HTERT RPE-1 (cell line): ENCODE results near the gene ORAI1.
"Not testable (repeated sequence)": the region's sequence is repeated elsewhere in the genome, so short reads cannot be mapped to it uniquely, and the experiment has no call there.

Experiments
- in situ Hi-C: fragments of 300-500 bp; cut with MboI; formaldehyde crosslinking; loops from 4 replicates; pipeline ENCODE4 v1.14.3; 2020; ENCODE audit warnings: low sequenced_read_pairs

Gene ORAI1

DNA sequence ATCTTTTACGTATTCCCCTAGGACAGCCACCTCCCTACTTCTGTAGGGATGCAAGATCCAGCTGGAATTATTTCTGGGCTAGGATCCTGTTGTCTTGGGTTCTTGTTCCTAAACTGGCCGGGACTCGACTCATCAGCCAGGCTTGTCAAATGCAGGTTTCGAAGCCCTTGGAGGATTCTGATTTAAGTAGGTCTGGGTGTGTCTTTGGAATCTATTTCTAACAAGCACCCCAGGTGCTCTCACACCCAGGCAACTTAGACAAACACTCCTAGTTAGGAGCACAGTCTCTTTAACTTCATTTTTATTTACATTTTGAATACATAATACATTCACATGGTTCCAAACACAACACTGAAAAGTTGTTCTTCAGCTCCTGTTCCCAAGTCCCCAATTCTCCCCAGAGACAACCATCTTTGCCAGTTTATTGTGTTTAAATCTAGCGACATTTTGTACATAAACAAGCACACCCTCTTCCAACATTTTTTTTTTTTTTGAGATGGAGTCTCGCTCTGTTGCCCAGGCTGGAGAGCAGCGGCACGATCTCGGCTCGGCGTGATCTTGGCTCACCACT lies 22.2 kb downstream of the ORAI1 start:
- in situ Hi-C loops, result no loop called here

DNA sequence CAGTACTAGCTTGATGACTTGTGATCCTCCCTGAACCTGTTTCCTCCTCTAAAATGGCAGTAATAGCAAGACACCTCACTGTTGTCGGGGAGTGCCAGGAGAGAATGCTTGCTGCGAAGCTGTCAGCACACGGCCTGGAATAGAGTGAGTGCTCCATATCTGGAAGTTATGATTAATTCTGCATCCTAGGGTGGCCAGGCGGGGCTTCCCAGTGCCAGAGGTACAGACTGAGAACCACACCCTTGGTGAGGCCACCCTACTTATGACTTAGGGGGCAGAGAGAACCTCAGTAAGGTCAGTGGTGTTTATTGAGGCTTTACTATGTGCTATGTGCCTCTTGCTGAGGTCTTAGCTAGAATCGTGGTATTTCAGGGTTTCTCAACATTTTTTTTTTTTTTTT lies 23.0 kb downstream of the ORAI1 start:
- in situ Hi-C loops, result no loop called here

DNA sequence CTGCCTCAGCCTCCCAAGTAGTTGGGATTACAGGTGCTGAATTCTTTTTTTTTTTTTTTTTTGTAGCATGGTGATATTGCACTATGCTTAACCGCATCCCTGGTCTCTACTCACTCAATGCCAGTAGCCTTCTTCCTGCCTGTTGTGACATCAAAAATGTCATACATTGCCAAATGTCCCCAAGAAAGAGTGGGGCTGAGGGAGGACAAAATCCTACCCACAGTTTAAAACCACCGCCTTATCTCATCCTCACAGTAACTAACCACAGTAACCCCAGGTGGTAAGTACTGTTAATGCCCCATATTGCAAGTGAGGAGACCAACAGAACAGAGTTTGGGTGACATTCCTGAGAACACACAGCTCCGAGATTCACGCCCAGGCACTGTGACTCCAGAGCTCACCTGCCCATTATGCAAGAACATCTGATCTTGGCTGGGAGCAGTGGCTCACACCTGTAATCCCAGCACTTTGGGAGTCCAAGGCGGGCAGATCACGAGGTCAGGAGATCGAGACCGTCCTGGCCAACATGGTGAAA lies 23.6 kb downstream of the ORAI1 start:
- in situ Hi-C loops, result no loop called here

DNA sequence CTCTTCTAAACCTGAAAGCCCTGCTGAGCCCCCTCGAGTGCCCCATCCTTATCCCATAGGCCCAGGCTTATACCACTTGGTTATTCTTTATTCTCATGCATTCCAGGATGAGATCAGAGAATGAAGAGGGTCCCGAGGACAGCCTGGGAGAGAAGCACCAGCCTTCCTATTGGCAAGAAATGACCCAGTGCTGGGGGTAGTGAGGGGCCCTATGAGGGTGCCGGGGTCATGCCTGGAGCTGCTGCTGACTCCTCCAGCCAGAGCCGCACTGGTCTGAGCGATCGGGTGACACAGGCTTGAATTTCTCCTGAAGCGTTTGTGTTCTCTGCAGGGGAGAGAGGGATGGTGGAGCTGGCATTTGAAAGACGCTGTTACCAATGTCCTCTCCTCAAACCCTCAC lies 25.0 kb downstream of the ORAI1 start:
- in situ Hi-C loops, result no loop called here

DNA sequence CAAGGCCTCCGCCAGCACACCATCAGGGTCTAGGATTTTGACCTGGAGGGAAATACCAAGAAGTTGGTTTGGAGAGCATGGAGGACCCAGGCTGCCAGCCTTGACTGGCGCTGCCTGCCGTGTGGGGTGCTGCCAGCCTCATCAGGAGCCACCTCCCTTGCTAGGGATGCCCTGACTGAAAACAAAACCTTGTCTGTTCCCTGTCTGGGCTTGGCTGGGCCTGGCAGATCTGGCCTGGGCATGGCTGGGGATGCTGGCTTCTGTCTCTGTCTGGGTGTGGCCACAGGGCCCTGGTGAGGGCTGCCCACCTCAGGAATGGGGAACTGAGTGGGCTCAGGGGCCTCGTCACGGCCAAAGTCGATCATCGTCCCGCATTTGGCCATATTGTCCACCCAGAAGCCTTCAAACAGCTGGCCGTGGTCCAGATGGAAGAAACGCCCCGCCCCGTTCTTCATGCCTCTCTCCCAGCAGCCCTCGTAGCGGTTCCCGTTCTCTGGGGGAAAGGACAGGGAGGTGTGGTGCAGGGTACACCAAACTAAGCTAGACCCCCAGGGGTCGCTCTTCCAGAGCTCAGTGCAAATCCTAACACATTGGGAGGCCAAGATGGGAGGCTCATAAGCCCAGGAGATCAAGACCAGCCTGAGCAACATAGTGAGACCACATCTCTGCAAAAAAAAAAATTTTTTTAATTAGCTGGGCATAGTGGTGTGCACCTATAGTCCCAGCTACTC lies 26.6 kb downstream of the ORAI1 start:
- in situ Hi-C loops, result no loop called here

DNA sequence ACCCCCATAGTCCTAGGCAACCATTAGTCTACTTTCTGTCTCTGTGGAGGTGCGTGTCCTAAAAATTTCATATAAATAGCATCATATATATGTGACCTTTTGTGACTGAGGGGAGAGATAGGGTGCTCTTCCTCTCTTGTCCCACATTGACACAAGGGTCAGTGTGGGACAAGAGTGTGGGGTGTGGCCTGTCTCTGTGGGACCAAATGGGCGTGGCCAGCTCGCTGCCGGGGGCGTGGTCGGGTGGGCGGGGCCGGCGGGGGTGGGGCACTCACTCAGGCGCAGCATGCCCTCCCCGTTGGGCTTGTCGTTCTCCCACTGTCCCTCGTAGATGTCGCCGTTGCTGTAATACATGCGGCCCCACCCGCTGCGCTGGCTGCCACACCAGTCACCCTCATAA lies 27.7 kb downstream of the ORAI1 start:
- in situ Hi-C loops, result no loop called here

DNA sequence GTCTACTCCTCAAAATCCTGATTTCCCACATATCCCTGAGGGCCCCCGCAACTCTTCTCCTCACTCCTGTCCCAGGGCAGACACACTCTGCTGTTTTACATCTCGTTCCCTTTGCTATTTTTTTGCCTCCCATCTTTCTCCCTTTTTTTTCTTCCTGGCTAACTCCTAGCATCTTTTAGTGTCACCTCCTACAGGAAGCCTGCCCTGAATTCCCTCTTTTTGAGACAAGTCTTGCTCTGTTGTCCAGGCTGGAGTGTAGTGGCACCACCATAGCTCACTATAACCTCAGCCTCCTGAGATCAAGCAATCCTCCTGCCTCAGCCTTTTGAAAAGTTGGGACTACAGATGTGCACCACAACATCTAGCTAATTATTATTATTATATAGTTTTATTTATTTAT lies 29.8 kb downstream of the ORAI1 start:
- in situ Hi-C loops, result no loop called here

DNA sequence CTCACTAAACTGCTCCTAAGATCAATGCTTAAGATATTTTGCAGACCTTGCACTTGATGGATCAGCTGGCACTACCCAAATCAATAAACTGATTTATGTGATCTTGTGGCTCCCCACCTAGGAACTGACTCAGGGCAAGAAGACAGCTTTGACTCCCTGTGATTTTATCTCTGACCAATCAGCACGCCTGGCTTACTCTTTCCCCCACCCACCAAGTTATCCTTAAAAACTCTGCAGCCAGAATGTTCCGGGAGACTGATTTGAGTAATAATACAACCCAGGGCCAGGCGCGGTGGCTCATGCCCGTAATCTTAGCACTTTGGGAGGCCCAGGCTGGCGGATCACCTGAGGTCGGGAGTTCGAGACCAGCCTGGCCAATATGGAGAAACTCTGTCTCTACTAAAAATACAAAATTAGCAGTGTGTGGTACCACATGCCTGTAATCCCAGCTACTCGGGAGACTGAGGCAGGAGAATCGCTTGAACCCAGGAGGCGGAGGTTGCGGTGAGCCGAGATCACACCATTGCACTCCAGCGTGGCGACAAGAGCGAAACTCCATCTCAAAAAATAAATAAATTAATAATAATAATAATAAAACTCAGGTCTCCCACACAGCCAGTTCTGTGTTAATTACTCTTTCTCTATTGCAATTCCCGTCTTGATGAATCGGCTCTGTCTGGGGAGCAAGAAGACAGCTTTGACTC lies 31.1 kb downstream of the ORAI1 start:
- in situ Hi-C loops, result no loop called here

DNA sequence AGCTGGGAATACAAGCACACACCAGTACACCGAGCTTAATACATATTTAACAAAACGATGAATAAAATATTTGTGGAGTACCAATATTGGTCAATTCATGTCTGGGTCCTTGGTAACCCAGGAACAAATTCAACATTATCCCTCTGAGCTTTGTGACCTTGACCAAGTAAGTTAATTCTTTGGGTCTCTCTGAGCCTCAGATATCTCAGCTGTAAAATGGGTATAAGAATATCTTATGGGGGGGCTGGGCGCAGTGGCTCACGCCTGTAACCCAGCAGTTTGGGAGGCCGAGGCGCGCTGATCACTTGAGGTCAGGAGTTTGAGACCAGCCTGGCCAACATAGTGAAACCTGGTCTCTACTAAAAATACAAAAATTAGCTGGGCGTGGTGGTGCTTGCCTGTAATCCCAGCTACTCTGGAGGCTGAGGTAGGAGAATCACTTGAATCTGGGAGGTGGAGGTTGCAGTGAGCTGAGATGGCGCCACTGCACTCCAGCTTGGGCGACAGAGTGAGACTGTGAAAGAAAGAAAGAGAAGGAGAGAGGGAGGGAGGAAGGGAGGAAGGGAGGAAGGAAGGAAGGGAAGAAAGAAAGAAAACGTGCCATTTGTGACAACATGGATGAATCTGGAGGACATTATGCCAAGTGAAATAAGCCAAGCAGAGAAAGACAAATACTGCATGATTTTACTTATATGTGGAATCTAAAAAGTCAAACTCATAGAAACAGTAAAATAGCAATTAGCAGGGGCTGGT lies 35.2 kb downstream of the ORAI1 start:
- in situ Hi-C loops, result not testable (repeated sequence)

DNA sequence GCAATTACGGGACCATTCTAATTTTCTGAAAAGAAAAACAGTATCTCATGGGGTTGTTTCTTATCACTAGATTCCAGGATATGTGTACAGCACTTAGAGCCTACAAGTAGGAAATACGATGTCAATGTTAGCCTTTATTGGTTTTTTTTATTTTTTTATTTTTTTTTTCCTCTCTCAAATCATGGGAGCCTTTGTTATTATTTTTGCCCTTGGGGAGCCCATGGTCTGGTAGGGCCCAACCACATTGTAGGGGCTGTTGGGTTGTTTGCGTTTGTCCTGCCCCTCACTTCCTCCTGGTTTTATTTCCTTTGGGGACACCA lies 37.2 kb downstream of the ORAI1 start:
- in situ Hi-C loops, result no loop called here

DNA sequence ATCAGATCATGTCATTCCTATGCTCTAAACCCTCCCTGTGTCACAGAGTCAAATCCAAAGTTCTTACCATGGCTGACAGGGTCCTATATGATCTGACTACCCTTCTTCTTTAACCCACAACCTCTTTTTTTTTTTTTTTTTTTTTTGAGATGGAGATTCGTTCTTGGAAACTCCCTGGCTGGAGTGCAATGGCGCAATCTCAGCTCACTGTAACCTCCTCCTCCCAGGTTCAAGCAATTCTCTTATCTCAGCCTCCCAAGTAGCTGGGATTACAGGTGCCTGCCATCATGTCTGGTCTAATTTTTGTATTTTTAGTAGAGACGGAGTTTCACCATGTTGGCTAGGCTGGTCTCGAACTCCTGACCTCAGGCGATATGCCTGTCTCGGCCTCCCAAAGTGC lies 40.5 kb downstream of the ORAI1 start:
- in situ Hi-C loops, result not testable (repeated sequence)

DNA sequence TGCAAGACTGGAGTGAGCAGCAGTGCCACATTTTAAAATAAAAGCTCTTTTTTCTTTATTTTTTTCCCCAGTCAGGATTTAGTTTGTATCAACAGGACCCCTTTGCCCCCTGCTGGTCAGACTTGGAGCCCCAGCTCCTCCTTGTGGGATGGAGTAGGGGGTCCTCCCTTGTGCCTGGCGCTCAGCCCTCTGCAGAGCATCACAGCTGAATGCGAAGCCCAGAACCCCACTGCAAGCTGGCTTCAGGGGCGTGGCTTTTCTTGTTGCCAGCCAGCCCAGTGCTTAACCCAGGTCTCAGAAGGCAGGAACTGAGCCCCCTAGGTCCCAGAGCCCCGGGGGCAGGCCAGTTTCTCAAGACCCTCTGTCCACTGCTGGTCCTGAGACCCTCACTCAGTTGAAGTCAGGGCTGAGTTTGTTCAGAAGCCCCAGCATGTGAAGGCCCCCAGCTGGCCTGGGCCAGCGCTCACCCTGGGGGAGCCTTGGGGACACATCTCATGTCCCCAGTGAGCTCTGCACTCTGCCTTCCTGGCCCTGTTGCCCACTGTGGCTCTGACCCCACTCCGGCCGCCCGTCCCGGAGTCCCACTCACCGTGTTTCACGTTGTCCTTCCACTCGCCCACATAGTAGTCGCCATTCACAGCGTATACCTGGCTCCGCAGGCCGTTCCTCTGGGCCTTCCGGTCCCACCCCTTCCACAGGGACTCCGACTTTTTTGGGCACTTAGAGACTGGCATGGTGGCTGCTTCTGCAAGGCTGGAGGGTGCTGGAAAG lies 42.6 kb downstream of the ORAI1 start:
- in situ Hi-C loops, result no loop called here

DNA sequence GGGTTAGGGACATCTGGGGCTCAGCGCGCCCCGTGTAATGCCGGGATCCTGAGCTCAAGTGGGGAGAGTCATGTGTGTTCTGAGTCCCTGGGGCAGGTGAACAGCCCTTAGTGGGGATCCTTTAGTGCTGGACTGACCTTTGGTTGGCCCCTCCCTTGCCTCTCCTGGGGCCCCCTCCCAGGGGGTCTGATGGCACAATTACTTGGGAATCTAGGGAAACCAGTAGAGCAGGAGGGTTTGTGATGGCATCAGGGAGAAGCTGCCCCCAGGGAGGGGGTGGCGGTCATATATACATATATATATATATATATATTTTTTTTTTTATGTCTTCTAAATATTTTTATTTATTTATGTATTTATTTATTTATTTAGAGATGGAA lies 43.2 kb downstream of the ORAI1 start, which contains the start of gene MORN3:
MORN3 (minus strand) TSS at position 134 of the 380 bp plus-strand sequence. CDS start 171 bp downstream, outside the sequence.
- in situ Hi-C loops, result no loop called here

DNA sequence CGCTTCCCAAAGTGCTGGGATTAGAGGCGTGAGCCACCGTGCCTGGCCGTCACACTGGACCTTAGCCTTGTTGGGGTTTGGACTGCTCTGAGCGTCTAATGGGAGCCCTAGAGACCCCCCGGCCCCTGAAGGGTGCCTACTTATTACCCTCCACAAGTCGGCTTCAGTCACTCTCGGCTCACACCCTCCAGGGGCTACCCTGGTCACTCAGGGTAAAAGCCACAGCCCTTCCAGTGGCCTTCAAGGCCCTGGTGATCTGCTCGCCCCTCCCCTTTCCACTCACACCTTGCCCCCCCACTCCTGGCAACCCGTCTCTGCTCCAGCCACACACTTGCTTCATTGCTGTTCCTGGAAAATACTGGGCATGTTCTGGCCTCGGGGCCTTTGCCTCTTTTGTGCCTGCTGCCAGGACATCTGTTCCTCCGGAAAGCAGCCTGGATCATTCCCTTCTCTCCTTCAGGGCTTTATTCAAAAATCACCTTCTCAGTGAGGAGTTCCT lies 46.7 kb downstream of the ORAI1 start:
- in situ Hi-C loops, result no loop called here

DNA sequence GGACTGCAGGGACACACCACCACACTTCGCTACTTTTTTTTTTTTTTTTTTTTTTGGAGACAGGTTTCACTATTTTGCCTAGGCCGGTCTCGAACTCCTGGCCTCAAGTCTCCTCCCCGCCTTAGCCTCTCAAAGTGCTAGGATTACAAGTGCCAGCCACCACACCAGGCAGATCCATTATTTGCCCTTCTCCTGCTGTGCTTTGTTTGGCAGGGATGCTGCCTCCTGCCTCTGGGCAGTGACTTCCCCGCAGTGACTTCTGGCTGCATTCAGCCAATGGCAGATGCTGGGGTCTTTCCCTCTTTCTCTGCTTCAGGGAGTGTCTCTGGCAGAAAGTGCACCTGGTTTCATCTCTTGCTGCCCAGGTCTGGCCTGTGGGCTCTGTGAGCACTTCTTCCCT lies 49.9 kb downstream of the ORAI1 start:
- in situ Hi-C loops, result no loop called here

DNA sequence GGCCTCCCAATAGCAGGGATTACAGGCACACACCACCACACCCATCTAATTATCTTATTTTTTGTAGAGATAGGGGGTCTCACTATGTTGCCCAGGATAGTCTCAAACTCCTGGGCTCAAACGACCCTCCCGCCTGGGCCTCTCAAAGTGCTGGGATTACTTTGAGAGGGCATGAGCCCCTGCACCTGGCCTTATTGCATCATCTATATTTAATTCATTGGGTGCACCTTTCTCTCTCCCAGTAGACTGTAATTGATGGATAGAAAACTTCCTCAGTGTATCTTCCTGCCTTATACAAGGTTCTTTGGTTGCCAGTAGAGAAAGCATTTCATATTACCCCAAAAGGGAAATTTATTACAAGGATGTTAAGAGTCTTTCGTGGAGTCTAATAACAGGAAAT lies 52.0 kb downstream of the ORAI1 start:
- in situ Hi-C loops, result no loop called here

DNA sequence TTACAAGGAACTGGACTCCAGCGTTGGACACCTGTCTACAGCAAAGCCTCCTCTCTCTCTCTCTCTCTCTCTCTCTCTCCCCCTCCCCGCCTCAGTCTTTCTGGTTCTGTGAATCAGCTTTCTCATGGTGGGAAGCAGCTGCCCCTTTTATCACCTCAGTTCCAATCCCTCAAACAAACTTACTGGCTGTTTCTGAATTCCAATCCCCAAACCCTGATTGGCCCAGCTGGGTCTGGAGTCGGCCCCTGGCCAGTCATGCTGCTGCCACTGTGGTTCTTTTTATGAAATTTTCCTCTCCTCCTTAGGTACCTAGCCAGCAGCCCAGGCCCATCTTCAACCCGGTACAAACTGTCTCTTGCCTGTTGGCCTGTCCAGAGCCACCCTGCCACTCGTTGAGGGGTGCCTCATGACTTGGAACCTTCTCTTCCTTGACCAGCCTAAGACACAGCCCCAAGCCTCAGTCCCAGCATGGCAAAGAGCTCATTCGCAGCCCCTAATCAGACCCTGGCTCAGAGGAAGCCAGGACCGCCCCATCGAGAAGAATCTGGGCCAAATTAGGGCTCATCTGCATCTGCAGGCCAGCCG lies 52.5 kb downstream of the ORAI1 start:
- in situ Hi-C loops, result no loop called here

DNA sequence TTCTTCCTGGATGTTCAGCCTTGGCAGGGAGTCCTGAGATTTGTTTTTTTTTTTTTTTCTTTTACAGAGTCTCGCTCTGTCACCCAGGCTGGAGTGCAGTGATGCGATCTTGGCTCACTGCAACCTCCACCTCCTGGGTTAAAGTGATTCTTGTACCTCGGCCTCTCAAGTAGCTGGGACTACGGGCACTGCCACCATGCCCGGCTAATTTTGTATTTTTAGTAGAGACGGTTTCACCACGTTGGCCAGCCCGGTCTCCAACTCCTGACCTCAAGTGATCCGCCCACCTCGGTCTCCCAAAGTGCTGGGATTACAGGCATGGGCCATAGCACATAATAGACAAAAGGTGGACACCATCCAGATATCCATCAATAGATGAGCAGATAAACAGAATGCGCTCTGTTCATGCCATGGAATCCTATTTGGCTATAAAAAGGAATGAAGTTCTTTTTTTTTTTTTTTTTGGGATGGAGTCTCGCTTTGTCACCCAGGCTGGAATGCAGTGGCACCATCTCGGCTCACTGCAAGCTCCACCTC lies 53.4 kb downstream of the ORAI1 start:
- in situ Hi-C loops, result not testable (repeated sequence)

DNA sequence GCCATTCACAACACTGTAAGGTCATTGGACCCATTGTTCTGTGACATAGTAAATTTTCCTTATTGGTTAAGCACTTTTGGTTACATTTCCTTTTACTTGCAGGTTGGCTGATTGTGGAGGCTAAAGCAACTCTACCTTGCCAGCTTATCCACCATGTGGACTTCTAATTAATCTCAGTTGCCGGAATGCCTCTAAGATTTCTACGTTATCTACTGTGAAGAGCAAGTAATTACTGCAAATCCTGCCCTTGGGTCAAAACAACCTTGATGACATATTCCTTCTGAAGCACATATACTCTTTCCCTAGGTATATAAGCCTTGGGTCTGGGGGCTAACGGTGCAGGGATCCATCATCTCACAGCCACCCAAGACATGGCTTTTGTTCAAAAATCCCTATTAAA lies 62.6 kb downstream of the ORAI1 start:
- in situ Hi-C loops, result no loop called here

DNA sequence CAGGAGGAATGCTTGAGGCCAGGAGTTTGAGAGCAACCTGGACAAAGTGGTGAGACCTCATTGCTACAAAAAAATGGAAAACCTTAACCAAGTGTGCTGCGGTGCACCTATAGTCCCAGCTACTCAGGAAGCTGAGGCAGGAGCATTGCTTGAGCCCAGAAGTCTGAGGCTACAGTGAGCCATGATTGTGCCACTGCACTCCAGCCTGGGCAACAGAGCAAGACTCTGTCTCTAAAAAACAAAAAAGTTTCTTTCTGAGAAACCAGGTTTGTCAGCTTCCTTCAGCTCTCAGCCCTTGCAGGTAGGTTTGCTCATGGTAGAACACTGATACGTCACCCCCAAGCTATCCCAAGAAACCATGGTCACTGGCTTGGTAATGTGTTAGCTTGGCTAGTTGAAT lies 63.1 kb downstream of the ORAI1 start:
- in situ Hi-C loops, result no loop called here
